Measurements from ENCODE around the gene SLC6A12.
"Not testable (repeated sequence)": the region's sequence is repeated elsewhere in the genome, so short reads cannot be mapped to it uniquely, and the experiment has no call there.

Gene SLC6A12

DNA sequence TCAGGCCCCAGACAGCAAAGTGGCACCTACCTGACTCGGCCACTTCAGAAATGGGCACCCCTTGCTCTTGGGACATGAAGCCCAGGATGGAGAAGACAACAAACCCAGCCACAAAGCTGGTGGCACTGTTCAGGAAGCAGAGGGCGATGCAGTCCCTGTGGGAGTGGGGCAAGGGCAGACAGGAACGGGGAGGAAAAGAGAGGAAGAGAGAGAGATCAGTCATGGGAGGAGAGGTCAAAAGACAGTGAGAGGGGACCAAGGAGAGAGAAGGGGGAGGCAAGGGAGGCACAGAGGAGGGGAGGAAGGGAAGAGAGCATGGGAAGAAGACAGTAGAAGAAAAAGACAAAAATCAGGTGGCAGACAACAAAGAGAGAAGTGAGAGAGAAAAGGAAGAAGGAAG, 16.6 kb downstream of the SLC6A12 start:
- Histone ChIP-seq H3K36me3 (ENCODE audit: insufficient read depth, low read length) (no peaks in the 10 kb centered on the region), H3K4me3 (ENCODE audit: low read length) (no peak overlapping the region), H3K27me3 (ENCODE audit: insufficient read depth, low read length) (peaks cover 25% of the 10 kb centered on the region), H3K4me1 (ENCODE audit: insufficient read depth, low read length) (peaks cover 4% of the 10 kb centered on the region), H2AFZ (ENCODE audit: low read depth, low read length) (no peak overlapping the region), H3K9me3 (ENCODE audit: low read length) (peaks cover 4% of the 10 kb centered on the region)

DNA sequence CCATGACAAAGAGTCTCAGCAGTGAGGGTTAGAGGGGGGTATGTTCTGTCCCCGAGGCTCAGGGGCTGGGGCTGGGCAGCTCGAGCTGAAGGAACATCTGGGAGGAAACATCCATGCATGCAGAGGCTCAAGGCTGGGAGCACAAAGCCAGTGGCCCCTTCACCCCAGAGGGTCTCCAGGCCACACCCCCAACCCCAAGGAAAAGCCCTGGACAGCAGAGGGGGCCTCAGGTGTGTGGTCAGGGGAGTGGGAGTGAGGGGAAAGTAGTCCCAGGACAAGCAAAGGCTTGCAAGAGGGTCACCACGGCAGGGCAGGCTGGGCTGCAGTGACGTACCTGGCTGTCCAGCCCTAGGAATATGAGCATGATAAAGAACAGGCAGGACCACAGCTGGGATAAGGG, 17.5 kb downstream of the SLC6A12 start:
- H2AFZ ChIP-seq (ENCODE audit: low read depth, low read length) = no peak overlapping the region
- H3K27me3 ChIP-seq (ENCODE audit: insufficient read depth, low read length) = peaks cover 15% of the 10 kb centered on the region
- no peak overlapping the region for H3K4me3 ChIP-seq (ENCODE audit: low read length)
- H3K36me3 ChIP-seq (ENCODE audit: insufficient read depth, low read length) = no peaks in the 10 kb centered on the region
- H3K4me1 ChIP-seq (ENCODE audit: insufficient read depth, low read length) = peaks cover 4% of the 10 kb centered on the region
- H3K9me3 ChIP-seq (ENCODE audit: low read length) = peaks cover 4% of the 10 kb centered on the region

DNA sequence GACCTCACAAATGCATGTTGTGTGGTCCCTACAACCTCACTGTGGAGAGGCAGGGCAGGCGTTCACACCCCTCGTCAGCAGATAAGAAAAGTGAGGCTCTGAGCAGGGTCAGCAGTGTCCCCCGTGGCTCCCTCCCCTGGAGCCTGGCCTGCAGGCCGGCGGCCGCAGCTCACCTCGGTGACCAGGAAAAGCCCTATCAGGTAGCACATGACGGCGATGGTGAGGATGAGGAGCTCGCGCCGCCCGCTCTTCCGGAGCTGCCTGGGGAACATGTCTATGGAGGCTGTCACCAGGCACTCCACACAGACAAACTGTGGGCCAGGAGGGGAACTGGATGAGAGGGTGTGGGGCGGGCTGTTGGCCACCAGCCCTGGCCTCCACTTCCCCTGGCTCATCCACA, 18.0 kb downstream of the SLC6A12 start:
- H3K4me1 ChIP-seq (ENCODE audit: insufficient read depth, low read length) = peaks cover 4% of the 10 kb centered on the region
- H3K9me3 ChIP-seq (ENCODE audit: low read length) = peaks cover under 1% of the 10 kb centered on the region
- no peaks in the 10 kb centered on the region for H3K36me3 ChIP-seq (ENCODE audit: insufficient read depth, low read length)
- H3K4me3 ChIP-seq (ENCODE audit: low read length) = no peak overlapping the region
- H3K27me3 ChIP-seq (ENCODE audit: insufficient read depth, low read length) = peaks cover 11% of the 10 kb centered on the region
- H2AFZ ChIP-seq (ENCODE audit: low read depth, low read length) = no peak overlapping the region

DNA sequence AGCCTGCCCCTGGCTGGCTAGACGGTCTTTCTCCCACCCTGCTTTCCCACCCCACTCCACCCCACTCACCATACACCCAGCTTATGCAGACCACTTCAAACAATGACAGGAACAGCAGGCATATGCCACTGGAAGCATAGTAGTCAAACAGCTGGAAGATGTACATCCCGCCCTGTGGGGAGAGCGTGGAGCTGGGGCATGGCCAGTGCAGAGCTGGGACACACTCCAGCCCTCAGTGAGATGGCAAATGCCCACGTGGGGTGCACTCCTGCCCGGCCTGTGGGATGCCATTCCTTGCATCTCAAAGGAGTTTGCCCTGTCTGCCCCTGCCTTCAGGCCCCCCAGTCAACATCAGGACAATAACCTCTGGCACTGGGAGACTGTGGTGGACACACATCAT, 18.8 kb downstream of the SLC6A12 start:
- Histone ChIP-seq H3K4me1 (ENCODE audit: insufficient read depth, low read length) (peaks cover 4% of the 10 kb centered on the region), H3K4me3 (ENCODE audit: low read length) (no peak overlapping the region), H2AFZ (ENCODE audit: low read depth, low read length) (no peak overlapping the region), H3K36me3 (ENCODE audit: insufficient read depth, low read length) (no peaks in the 10 kb centered on the region), H3K27me3 (ENCODE audit: insufficient read depth, low read length) (peaks cover 14% of the 10 kb centered on the region), H3K9me3 (ENCODE audit: low read length) (no peaks in the 10 kb centered on the region)

DNA sequence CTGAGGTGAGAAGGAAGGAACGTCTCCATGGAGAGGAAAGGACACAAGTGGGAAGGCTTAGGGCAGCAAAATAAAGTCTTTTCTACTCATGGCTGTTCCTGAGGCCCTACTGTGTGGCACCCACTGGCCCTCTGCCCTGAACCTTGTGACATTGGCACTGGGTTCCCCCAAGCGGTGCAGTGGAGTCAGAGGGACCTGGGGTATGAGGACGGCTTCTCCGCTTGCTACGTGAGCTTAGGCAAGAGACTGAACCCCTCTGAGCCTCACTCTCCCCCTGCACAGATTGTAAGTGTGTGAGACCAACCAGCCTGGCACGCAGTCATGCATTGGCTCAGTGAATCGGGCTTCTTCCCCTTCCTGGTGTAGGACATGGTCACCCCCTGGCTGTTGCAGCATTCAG, 19.7 kb downstream of the SLC6A12 start:
- no peak overlapping the region for H2AFZ ChIP-seq (ENCODE audit: low read depth, low read length)
- no peaks in the 10 kb centered on the region for H3K9me3 ChIP-seq (ENCODE audit: low read length)
- no peaks in the 10 kb centered on the region for H3K36me3 ChIP-seq (ENCODE audit: insufficient read depth, low read length)
- peaks cover 1% of the 10 kb centered on the region for H3K4me1 ChIP-seq (ENCODE audit: insufficient read depth, low read length)
- H3K4me3 ChIP-seq (ENCODE audit: low read length) = no peak overlapping the region
- peaks cover 16% of the 10 kb centered on the region for H3K27me3 ChIP-seq (ENCODE audit: insufficient read depth, low read length)

DNA sequence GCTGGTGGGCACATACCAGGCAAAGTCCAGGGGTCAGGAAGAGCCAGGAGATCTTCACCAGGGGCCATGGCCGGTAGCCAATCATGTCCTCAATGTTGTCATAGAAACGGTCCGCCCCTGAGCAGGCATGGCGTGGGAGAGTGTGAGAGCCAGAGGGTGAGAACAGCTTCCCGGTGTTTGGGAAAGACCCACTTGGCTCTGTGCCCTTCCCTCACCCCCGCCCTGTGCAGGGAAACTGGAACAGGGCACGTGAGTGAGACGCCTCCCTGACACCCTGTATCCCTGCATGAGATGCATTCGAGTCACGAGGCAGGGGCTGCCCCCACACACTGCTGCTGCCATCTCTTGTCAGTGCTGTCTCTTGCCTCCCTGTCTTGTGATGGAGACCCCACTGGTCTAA, 20.7 kb downstream of the SLC6A12 start:
- H3K4me3 ChIP-seq (ENCODE audit: low read length) = no peak overlapping the region
- H3K36me3 ChIP-seq (ENCODE audit: insufficient read depth, low read length) = no peaks in the 10 kb centered on the region
- peaks cover 2% of the 10 kb centered on the region for H3K4me1 ChIP-seq (ENCODE audit: insufficient read depth, low read length)
- peaks cover 19% of the 10 kb centered on the region for H3K27me3 ChIP-seq (ENCODE audit: insufficient read depth, low read length)
- no peak overlapping the region for H2AFZ ChIP-seq (ENCODE audit: low read depth, low read length)
- H3K9me3 ChIP-seq (ENCODE audit: low read length) = no peaks in the 10 kb centered on the region

DNA sequence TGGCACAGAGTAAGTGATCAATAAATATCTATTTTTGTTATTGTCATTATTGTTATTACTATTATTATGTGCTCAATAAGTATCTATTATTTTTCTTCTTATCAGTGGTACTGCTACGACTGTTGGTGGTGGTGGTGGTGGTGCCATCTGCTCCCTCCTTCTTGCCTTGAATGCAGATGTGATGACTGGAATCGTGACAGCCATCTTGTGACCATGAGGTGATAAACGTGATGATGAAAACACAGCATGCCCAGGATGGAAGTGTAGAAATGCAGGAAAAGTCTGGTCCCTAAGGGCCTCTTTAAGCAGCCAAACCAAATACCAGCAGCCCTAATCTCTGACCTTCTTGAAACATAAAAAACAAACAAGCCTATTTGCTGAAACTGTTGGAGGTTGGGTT, 22.4 kb downstream of the SLC6A12 start:
- no peak overlapping the region for H3K4me3 ChIP-seq (ENCODE audit: low read length)
- no peaks in the 10 kb centered on the region for H3K36me3 ChIP-seq (ENCODE audit: insufficient read depth, low read length)
- H3K9me3 ChIP-seq (ENCODE audit: low read length) = no peaks in the 10 kb centered on the region
- H3K27me3 ChIP-seq (ENCODE audit: insufficient read depth, low read length) = peaks cover 19% of the 10 kb centered on the region
- peaks cover 2% of the 10 kb centered on the region for H3K4me1 ChIP-seq (ENCODE audit: insufficient read depth, low read length)
- no peak overlapping the region for H2AFZ ChIP-seq (ENCODE audit: low read depth, low read length)

DNA sequence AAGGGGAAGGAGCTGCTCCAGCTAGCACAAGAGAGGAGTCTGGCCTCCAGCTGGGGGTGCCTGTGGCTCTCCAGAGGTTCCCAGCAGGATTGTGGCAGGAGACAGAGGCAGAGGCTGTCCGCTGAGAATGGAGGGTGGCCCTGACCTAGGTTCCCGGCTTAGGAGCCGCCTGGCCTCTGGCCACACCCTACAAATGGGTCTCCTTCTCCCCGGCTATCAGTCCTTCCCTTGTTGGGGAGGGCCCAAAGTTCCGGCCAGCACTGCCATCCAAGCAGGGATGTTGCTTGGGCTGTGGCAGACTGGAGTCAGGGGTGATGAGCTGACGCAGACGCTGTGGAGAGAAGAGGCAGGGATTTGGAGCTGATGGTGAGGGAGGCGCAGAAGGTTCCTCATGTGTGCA, 23.1 kb downstream of the SLC6A12 start:
- H3K9me3 ChIP-seq (ENCODE audit: low read length) = no peaks in the 10 kb centered on the region
- no peaks in the 10 kb centered on the region for H3K36me3 ChIP-seq (ENCODE audit: insufficient read depth, low read length)
- H3K27me3 ChIP-seq (ENCODE audit: insufficient read depth, low read length) = peaks cover 19% of the 10 kb centered on the region
- no peak overlapping the region for H2AFZ ChIP-seq (ENCODE audit: low read depth, low read length)
- peaks cover 2% of the 10 kb centered on the region for H3K4me1 ChIP-seq (ENCODE audit: insufficient read depth, low read length)
- no peak overlapping the region for H3K4me3 ChIP-seq (ENCODE audit: low read length)

DNA sequence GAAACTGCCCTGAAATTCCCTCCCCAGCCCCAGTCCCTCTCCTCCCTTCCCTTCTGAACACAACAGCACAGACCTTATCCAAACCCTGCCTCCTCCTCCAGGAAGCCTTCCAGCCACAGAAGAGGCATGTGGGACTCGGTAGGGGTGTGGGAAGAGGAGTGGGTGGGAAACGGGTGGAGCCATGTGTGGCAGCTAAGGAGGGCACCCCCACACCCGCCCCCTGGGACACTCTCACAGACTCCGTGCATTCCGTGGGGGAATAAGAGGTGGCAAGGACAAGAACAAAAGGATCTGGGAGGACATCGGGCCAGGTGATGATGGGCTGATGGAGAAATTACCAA, 24.4 kb downstream of the SLC6A12 start:
- Histone ChIP-seq H2AFZ (ENCODE audit: low read depth, low read length) (no peak overlapping the region), H3K4me3 (ENCODE audit: low read length) (no peak overlapping the region), H3K27me3 (ENCODE audit: insufficient read depth, low read length) (peaks cover 20% of the 10 kb centered on the region), H3K36me3 (ENCODE audit: insufficient read depth, low read length) (no peaks in the 10 kb centered on the region), H3K9me3 (ENCODE audit: low read length) (no peaks in the 10 kb centered on the region), H3K4me1 (ENCODE audit: insufficient read depth, low read length) (peaks cover 2% of the 10 kb centered on the region)

DNA sequence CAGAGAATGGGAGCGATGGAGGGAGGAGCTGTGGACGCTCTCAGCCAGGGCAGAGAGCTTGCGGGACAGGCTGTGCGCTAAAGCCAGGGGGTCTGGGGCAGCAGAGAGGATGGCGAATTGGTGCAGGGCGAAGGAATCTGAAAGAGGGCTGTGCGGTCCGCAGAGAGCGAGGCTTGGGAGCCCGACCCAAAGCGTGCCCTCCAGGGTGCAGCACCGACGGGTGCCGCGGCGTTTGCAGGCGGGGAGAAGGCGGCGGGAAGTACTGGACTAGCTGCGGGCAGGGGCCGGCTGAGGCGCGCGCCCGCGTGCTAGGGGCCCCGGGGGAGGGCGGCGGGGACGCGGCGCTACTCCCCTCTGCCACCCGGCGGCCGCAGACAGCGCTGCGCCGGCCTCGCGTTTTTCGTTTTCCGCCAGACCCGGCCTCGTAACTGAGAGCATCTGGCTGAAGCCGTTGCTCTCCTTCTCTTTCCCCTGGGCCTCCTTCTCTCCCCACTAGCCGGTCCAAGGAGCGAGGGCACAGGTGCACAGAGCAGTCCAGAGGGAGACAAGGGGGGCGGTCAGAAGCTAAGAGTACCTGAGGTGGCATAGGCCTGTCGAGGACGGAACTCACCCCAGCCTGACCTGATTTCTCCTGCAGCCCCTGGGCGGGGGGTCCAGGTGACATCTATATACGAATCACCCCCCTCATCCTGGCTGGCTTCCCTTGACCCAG, 24.9 kb downstream of the SLC6A12 start:
- peaks cover 20% of the 10 kb centered on the region for H3K27me3 ChIP-seq (ENCODE audit: insufficient read depth, low read length)

DNA sequence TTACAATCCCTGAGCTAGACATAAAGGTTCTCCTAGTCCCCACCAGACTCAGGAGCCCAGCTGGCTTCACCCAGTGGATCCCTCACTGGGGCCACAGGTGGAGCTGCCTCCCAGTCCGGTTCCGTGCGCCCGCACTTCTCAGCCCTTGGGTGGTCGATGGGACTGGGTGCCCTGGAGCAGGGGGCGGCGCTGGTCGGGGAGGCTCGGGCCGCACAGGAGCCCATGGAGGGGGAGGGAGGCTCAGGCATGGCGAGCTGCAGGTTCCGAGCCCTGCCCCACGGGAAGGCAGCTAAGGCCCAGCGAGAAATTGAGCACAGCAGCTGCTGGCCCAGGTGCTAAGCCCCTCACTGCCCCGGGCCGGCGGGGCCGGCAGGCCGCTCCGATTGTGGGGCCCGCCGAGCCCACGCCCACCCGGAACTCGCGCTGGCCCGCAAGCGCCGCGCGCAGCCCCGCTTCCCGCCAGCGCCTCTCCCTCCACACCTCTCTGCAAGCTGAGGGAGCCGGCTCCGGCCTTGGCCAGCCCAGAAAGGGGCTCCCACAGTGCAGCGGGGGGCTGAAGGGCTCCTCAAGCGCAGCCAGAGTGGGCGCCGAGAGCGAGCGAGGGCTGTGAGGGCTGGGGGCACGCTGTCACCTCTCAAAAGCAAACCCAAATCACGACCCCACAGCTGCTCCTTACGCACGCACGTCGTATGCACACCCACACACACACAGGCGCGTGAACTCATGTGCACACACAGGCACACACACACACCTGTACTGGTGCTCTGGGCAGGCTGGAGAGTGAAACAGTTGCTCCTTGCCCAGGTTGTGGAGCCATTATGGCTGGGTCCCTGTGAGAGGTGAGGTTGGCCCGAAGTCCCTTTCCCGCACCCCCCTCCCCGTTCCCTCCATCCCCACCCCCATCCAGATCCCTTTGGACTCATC, 25.7 kb downstream of the SLC6A12 start:
- Histone ChIP-seq H3K27me3 (ENCODE audit: insufficient read depth, low read length) (peaks cover 15% of the 10 kb centered on the region), H2AFZ (ENCODE audit: low read depth, low read length) (peak overlapping the region; percentile 77), H3K4me3 (ENCODE audit: low read length) (peak overlapping the region; percentile 55)
- H3K9me3 ChIP-seq (ENCODE audit: low read length); H3K4me1 ChIP-seq (ENCODE audit: insufficient read depth, low read length); H3K36me3 ChIP-seq (ENCODE audit: insufficient read depth, low read length): not testable (repeated sequence)

More for the DNA sequence above, 24.9 kb downstream of the SLC6A12 start:
- Histone ChIP-seq H3K9me3 (ENCODE audit: low read length) (no peaks in the 10 kb centered on the region), H3K4me3 (ENCODE audit: low read length) (peak overlapping the region; percentile 55), H2AFZ (ENCODE audit: low read depth, low read length) (peak overlapping the region; percentile 77), H3K36me3 (ENCODE audit: insufficient read depth, low read length) (no peaks in the 10 kb centered on the region), H3K4me1 (ENCODE audit: insufficient read depth, low read length) (peaks cover 2% of the 10 kb centered on the region)

DNA sequence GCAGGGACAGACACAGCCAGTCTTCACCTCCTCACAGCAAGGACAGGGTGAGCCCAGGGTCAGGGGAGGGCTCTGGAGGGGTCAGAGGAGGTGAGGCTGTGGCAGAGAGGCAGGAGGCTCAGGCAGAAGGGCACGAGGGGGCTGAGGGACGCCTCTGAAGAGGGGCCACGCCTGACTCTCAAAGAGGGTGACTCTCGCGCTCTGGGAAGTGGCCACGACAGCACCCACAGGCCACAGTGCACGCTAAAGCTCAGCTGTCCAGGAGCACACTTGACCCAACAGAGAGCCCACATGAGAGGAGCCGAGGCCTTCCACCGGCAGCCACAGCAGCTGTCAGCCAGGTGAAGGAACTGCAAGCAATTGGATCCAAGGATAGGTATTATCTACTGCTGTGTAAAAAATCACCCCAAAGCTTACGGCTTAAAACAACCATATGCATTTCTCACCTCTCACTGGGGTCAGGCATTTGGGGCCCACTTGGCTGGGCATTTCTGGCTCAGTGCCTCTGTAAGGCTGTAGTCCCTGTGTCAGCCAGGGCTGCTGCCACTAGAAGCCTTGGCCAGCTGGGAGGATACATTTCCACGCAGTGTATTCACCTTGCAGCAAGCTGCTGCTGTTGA, 27.8 kb downstream of the SLC6A12 start:
- peaks cover 15% of the 10 kb centered on the region for H3K27me3 ChIP-seq (ENCODE audit: insufficient read depth, low read length)
- no peak overlapping the region for H3K4me3 ChIP-seq (ENCODE audit: low read length)
- no peaks in the 10 kb centered on the region for H3K9me3 ChIP-seq (ENCODE audit: low read length)
- H2AFZ ChIP-seq (ENCODE audit: low read depth, low read length) = no peak overlapping the region
- no peaks in the 10 kb centered on the region for H3K36me3 ChIP-seq (ENCODE audit: insufficient read depth, low read length)
- peaks cover 2% of the 10 kb centered on the region for H3K4me1 ChIP-seq (ENCODE audit: insufficient read depth, low read length)

DNA sequence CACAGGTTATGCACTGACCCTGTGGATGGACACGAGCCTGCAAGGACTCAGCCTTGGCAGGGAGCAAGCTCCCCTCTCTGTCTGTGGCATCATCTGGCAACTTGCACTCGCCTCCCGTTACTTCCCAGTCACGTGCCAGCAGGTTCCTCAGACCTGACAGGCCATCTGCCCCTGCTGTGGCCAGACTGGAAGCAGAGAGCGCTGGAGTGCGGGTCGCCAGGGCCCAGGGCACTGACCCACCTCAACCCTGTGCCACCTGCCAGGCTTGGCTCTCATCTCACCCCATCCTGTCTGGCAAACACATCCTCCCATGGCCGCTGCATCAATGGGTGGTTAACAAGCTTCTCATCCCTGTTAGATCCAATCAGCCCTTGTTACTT, 28.4 kb downstream of the SLC6A12 start:
- Histone ChIP-seq H3K4me3 (ENCODE audit: low read length) (no peak overlapping the region), H2AFZ (ENCODE audit: low read depth, low read length) (no peak overlapping the region), H3K27me3 (ENCODE audit: insufficient read depth, low read length) (peaks cover 13% of the 10 kb centered on the region), H3K9me3 (ENCODE audit: low read length) (no peaks in the 10 kb centered on the region), H3K36me3 (ENCODE audit: insufficient read depth, low read length) (no peaks in the 10 kb centered on the region), H3K4me1 (ENCODE audit: insufficient read depth, low read length) (peaks cover 2% of the 10 kb centered on the region)
